T follicular helper cell (primary cell): ENCODE results near the gene HMHB1.

Source experiments
- DNase-seq: peaks from one replicate; pipeline ENCODE4 v3.0.0-alpha.2; 2020; ENCODE audit warnings: low read depth
- total RNA-seq, 2 experiments: gene quantifications; one replicate each; lab custom pipeline; 2026; lab: John Stamatoyannopoulos, UW

HMHB1 gene
- total RNA-seq = 0 reads per million in 2 experiments

DNA sequence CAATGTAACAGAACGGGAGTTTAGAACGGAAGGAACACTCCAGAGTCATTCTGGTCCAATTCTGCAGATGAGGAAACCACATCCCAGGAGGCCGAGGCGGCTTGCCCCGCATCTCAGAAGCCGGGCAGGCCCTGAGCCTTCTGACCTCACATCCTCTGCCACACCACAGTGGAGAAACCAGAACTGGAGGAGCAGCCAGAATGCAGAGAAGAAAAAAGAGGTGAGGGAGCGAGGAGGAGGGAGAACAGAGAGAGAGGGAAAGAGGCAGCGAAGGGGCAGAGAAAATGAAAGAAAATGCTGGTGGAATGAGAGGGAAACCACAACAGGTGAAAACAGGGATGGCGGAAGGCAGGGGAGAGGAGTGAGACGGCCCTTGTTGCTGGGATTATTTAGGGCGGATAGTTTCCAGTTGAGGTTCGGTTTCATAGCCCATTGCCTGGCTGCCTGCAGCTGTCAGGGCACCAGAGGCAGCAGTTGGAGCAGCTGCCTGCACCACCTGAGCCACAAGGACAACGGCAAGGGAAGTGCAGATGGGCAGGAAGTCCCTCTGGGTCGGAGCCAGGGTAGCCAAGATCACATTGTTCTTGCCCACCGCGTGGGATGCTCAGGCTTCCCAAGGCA is at the start of gene HMHB1:
HMHB1 (plus strand) TSS at position 77 of the 621 bp plus-strand sequence.
- DNase-seq = no peak

DNA sequence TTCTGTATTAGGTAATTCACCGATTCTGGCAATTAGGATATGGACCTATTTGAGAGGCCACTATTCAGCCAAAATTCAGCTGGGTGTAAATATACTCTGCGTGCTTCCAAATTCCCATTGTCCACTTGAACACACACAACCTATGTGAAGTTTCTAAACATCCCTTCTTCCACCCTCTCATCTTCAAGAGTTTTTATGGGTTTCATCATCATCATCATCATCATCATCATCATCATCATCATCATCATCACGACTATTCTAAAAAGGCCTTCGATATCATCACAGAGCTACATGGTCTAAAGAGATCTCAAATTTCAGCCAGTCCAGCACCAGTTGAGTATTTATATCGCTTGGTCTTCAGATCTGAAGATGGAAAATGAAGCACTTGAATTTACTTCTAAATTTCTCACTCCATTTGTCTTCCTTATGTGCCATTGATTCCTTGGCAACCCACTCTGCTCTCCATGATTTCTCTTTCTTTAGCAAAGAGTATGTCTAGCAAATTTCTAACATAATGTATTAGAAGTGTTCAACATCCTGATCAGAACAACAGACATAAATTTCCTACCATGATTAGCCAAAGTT is 49.2 kb upstream of the HMHB1 start:
- no peak for DNase-seq

DNA sequence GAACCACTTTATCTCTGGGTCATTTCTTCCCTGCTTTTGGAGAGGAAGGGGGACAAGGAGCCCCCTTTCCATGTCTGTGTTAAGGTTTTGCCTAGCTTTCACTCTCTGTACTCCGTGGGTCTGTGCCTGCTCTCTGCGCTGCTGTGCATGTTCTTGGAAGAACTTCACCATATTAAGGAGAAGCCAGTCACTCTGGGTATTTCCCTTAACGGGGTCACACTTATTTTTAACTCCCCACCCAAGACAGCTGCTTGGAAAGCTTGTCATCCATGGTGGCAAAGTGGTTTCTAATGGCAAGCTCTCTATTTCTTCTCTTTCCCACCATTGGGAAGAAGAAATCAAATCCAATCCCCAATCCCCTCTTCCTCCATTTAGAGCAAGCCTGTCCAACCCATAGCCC is 44.8 kb upstream of the HMHB1 start:
- no peak for DNase-seq

DNA sequence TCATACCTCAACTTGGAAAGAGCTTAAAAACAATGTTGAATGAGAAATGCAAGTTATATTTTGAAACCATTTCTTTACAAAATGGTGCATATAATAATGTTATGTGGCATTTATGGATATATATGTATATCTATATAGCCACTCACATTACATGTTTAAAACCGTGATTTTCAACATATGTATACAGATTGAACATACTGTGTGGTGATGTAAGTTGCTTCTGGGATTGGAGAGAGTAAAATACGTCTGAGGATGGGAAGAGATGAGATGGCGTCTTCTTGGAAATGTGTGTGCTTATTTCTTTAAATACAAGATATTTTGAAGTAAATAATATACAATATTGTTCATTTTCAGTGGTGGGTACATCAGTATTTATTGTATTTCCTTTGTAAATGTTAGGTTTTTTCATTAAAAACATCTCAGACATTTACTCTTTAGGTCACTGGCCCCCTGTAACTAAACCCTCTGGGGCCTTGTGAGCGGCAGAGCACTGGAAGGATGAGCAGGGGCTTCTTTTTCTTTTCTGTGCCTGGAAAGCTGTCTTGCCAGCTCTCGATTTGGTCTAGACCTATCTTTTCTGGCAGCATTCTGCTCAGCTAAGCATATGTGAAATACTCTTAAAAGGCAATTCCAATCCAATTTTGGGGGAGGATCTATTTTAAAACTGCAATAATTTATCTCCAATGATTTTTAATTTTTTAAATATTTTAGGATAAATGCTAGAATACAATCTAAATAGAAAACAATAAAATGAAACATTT is 42.8 kb upstream of the HMHB1 start:
- no peak for DNase-seq

DNA sequence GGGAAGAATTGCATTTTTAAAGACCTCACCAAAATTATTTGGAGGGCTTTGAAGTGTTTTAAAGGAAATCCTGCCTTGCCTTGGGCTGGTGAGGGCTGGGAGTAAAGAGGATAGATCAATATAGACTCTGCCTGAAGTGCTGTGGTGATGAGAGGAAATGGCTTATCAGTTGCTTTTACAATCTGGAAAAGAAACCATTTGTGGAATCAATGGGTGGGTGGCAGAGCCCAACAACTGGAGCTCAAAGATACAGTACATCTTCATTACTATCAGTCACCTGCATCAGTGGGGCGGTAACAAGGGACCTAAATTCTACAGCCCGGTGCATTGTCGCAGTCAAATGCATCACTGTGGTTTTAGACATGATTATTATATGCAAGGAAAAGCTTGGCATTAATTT is 41.5 kb upstream of the HMHB1 start:
- no peak for DNase-seq

DNA sequence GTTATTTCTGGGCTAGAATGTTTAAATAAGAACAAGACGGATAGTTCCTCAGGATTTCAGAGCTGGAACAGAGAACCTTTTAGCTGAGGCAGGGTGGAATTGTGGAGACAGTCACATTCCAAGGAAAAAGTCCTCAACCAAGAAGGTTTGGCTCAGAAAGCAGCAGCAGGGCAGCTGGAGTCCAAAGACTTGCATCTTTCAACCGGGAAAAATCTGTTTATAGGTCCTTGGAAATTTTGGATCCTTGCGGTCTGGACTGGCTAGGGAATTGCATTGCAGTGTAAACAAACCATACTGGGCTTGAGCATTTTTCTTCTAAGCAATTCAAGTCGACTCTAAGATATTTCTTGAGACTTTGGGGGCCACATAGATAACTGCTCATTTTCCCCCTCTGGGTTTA is 40.8 kb upstream of the HMHB1 start:
- DNase-seq = no peak

DNA sequence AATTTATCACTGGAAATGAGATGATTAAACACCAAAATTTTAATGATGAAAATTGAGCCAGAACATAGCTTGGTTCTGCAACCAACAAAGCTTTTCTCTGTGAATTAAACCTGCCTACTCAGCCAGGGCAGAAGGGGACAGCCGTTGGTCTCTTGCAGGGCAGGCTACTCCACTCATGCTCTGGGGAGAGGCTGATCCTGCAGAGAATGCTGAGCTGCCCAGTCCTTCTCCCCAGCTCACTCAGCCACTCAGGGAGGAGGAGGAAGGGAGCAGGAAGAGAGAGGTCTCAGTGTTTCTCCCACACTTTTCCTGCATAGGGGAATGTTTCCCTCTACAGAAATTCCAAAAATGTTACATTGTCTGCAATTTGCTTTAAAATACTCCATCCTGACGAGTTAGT is 40.4 kb upstream of the HMHB1 start:
- no peak for DNase-seq

DNA sequence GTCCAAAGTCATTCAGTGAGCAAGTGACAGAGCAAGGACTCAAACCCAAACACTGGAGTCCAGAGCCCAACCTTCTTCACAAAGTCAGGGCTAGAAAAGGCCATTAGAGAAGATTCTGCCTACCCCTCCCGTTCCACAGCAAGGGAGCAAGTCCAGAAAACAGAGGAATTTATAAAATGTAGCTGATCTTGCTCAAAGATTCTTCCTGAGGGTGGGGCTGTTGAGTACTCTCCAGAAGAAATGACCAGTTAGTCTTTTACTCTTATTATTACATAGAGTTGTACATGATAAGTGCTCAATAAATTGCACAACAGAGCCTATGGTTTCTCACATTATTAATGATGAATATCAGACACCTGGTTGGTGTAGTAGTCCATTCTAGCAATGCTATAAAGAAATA is 39.3 kb upstream of the HMHB1 start:
- DNase-seq = no peak

DNA sequence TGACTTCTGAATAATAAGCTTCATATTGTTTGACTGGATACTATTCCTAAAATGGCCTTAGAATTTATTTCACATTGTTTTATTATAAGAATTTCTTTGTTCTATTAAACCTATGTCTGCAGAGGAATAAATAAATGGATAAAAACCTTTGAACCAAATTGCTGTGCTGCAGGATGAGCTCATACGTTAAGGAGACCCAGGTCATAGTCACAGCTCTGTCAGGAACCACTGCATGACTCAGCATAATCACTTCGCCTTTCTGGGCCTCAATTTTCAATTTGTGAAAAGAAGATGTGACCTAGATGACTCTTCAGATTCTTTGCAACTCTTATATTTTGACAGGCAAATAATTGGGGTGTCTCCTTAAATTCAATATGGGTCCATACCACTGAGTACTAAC is 36.7 kb upstream of the HMHB1 start:
- DNase-seq = no peak

DNA sequence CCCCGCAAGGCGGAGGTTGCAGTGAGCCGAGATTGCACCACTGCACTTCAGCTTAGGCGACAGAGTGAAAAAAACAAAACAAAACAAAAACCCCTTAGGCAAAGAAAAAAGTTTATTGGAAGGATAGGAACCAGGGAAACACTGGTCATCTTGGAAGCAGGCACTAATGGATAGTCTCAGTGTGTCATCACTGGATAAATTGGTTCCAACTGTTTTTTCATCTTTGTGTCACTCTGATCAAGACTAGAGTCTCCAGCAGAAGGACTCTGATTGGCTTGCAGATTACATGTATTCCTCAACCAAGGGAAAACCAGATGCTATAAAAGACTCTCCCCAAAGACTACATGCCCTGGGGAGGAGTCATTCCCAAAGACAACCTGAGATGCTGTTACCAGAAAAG is 35.0 kb upstream of the HMHB1 start:
- no peak for DNase-seq

DNA sequence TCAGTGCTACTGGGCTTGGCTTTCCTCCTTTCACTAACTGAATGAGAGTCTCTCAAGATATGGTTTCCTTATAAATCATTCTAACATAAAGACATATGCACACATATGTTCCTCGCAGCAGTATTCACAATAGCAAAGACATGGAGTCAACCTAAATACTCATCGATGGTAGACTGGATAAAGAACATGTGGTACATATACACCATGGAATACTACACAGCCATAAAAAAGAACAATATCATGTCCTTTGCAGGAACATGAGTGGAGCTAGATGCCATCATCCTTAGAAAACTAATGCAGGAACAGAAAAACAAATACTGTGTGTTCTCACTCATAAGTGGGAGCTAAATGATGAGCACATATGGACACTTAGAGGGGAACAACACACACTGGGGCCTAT is 32.5 kb upstream of the HMHB1 start:
- no peak for DNase-seq

DNA sequence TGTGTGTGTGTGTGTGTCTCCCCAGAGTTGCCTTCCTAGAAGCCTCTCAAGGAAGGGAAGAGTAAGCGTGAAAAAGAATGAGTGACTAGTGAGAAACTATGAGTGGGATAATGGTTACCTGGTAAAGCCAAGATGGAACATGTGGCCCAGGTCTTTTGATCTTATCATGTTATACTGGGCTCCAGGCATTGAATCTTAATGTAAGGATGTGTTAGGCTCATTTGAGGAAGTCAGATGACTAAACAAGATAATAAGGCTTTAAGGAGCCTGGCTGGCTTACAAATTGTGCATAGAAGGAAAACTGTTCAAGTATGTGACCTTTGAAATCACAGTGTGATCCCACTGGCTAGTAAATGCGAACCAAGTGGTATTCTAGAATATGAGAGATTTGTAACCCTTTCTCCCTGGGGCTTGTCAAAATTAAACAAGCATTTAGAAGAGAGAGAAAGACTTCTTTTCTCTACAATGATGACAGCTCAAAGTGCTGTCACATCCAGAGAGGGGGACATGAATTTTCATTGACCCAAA is 29.9 kb upstream of the HMHB1 start:
- no peak for DNase-seq

DNA sequence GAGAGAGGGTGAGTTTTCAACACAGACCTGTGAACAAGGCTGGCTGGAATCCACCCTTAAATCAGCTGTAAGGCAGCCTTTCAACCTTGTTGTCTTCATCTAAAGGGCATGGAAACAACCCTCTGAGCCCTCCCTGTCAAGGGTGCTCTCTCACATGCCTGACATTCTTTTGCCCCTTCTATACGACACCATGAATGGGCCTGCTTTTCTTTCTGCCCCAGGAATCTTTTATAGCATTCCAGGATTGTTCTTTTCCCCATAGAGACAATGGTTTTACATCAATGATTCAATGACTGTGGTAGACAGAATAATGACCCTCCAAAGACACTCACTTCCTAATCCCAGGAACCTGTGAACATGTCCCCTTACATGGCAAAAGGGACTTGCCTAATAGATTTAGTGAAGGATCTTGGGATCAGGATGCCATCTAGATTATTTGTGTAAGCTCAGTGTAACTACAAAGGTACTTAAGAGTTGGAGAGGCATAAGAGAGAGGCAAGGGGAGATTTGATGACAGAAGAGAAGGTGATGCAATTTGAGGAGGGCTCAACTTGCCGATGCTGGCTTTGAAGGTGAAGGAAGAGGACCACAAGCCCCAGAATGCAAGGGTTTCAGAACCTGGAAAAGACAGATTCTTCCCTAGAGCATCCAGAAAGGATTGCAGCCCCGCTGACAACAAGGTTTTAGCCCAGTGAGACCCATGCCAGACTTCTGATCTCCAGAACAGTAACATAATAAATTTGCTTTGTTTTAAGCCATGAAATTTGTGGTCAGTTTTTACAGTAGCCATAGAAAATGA is 29.2 kb upstream of the HMHB1 start:
- no peak for DNase-seq

DNA sequence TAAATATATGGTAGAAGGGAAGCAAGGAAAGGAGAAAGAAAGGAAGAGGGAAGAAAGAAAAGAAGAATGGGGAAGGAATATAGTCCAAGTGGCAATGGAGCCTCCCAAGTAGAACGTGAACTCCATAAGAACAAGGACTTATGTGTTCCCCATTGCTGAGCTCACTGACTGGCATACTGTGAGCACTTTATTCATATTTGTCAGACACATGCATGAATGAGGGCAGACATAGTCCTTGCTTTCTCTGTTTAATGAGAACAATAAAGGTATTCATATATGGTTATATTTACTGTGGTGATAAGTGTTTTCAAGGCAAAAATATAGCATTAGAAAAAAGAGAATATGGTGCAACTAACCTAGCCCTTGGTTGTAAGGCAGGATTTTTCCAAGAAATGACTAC is 23.6 kb upstream of the HMHB1 start:
- no peak for DNase-seq

DNA sequence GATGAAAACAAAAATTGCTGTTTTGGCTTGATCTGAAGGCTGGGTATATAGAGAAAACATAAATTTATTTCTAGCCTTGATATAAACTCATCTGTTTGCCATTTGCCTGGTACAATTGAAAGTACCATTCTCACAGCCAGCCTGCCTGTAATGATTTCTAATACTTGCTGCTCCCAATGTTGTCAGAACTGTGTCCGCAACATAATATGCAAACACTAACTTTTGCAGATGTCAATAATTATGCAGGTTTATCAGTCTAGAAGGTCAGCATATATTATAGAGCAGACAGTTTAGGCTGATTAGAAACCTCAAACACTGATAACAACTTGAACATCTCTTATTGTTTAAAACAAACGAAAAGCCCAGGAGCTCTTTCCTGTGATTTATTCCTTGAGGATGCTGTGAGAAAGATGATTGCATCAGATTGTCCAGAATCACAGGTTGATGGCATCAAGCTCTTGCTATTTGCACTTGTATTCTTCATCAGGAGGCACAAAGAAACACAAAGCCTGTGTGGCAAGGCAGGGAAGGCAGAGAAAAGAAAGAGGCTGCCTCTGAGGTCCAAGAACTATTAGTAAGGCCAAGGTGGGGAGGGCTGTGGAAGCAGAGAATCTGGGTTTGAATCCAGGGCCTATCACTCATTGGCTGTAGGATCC is 21.4 kb upstream of the HMHB1 start:
- DNase-seq = no peak

DNA sequence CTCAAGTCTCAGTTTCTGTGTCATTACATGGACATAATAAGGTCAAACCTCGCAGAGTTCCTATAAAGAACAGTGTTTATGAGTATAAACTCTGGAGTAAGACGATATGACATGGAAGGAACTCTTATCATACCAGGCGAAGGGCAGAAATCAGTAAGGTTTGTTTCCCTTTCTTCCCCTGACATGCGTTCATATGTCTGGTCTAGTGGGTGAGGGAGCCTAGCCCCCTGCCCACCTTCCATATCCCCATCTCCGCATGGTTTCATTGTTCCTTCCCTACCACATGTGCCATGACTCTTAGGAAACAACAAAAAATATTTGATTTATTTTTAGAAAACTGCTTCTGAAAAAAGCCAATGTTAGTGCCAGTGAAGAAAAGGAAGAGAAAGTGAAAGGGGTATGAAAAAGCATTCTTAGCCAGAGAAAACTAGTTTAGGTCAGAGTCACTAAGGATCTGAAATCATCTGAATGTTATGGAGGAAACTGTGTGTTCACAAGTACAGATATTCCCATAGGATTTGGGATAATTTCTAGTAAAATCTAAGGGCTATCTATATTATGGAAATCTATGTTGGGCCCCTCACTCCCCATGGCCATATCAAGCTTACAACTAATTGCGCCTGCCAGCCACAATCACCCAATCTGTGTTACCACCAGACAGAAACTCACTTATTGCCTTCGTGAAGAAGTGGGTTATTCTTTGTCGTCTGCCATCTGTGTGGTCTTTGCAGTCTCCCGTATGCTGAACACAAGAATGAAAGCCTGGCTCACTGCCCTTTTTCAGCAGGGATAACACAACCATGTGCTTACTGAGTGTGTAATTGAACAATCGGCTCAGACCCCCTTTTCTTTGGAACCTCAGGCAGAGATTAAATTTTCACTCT is 19.9 kb upstream of the HMHB1 start:
- no peak for DNase-seq

DNA sequence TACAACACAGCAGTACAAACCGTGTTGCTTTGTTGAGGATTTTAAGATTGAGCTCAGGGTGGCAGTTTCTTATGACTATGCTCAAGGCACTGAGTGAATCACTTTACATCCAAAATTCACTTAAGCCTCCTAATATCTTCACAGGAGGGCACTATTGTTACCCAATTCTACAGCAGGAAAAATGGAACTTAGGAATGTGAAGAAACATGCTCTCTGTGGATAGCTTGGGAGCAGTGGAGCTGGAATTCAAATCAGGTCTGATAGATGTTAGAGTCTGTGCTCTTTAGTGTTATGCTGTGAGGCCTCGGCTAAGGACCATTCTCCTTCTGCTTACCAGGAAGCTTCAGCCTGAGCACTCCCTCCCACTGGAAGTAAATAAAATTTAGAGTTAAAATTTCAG is 18.7 kb upstream of the HMHB1 start:
- no peak for DNase-seq

DNA sequence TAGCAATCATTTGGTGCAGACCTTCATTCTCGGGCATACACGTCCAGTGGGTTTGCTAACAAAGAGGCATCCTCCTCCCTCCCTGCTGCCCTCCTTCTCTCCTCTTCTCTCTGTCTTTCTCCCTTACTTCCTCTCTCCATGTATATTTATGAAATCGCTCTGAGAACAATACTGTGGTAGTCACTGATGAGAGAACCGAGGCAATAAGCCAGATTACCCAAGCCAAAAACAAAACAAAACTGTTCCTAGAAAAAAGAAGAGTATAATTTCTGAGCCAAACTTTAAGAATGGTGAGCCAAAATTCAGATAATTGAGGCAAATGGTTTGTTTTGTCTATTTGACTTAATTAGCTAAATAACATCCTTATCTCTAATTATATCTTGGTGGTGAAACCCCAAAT is 15.8 kb upstream of the HMHB1 start:
- DNase-seq = no peak

DNA sequence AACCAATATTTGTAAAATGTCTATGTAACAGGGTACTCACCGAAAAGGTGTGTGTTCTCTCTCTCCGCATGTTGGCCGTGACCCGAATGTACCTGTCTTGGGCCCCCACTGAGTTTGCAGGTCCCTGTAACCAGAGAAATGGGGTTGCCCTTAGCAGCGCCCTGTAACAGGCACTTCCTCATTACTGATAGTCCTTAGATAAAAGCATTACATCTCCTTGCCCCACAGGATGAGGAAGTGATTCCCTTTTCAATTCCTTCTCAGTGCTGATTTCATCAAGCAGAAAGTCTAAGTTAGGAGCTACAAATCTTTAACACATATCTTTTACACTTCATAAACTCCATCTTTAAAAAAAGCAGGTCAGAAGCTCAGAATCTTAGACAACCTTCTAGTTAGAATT is 15.2 kb upstream of the HMHB1 start:
- DNase-seq = no peak

DNA sequence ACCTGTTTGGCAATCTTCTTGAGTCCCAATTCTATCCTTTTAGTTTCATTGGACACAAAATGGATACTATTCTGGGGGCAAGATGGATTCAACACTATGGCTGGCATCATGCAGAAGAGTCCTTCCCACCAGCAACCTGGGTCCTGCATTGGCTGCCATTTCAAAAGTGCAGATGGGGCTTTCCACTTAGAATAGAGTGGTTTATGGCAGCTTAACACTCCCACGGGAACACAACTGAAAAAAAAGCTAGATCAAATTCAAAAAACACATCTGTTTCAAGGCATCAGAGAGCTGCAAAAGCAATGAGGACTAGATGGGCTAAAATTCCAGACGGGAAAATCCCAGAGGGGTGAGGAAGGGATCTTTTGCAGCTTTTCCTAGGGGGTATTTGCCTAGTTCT is 11.2 kb upstream of the HMHB1 start:
- DNase-seq = no peak
